Measurements from ENCODE around the gene SYP.
A peak's percentile ranks its signal among the peaks of the same experiment; 100 is the strongest.

Gene SYP

GRCh38 chrX:49221868-49222267 lies 21.9 kb upstream of the SYP start:
- no peak for DNase-seq (ENCODE audit: low read depth in 2 of 3, low spot score in 1 of 3)

GRCh38 chrX:49220100-49220499 lies 20.1 kb upstream of the SYP start:
- no peak for DNase-seq (ENCODE audit: low read depth in 2 of 3, low spot score in 1 of 3)

DNA sequence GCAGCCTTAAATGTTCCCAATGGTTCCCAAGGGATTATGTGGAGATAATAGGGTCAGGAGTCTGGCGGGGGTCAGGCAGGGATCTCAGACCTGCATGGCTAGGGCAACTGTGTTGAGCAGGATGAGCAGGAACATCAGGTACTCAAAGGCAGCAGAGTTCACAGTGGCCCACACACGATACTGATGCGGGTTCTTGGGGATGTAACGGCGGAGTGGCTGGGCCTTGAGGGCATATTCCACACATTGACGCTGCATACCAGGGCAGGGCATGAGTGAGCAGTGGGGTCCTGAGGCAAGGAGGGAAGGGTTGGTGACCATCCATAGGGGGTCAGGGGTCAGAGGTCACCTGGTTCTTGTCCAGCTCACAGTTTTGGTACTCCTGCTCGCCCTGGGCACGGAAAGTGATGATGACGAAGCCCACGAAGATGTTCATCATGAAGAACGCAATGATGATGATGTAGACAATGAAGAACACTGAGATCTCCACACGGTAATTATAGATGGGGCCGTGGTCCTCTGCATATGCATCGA lies 15.1 kb upstream of the SYP start:
- DNase-seq (ENCODE audit: low read depth in 2 of 3, low spot score in 1 of 3) = no peak

DNA sequence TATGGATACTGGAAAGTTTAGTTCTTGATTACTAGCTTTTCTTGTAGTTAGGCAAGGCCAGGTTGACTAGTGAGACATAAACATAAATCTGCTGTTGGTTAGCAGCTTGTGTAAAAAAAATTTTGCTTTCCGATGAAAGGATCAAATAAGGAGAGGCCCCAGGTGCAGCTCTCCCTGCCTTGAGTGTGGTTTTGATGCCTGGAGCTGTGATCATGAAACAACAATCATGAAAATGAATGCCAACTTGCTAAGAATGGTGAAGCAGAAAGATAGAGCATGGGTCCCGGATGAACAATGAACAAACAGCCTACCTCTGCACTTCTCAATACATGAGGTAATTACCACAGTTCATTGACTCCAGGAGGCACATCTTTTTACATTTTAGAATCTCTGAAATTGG lies 14.4 kb upstream of the SYP start:
- no peak for DNase-seq (ENCODE audit: low read depth in 2 of 3, low spot score in 1 of 3)

DNA sequence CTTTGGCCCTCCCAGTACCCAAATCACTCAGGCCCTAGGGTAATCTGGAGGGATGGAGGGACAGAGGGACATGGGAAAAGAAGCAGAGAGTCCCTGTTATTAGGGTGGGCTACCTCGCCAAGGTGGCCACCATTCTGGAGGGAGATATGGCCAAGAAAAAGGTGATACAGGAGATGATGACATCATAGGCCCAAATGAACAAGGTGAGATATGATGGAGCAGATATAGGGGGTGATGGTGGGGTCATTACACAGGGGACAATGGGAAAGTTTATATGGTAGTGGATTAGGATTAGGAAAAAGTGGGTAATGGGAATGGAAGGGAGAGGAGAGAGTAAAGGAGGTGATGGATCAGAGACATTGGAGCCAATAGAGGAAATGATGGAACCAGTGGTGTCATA lies 12.9 kb upstream of the SYP start:
- no peak for DNase-seq (ENCODE audit: low read depth in 2 of 3, low spot score in 1 of 3)

DNA sequence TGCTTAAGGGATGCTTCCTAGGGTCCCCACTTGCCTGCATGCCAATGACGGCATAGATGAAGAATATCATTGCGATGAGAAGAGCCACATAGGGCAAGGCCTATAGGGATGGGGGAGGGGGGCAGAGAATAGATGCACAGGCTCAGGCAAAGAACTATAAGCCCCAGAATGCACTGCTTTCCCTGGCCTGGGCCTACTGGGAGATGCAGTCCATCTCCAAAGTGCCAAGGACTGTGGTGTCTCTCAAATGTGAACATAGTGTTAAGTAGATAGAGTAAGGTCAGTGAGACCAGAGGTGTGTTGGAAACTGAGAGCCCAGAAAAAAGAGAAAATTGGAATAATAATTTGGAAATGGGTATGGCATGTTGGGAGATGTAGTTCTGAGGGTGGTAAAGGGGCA lies 12.2 kb upstream of the SYP start:
- no peak for DNase-seq (ENCODE audit: low read depth in 2 of 3, low spot score in 1 of 3)

GRCh38 chrX:49211074-49211473 lies 11.1 kb upstream of the SYP start:
- no peak for DNase-seq (ENCODE audit: low read depth in 2 of 3, low spot score in 1 of 3)

DNA sequence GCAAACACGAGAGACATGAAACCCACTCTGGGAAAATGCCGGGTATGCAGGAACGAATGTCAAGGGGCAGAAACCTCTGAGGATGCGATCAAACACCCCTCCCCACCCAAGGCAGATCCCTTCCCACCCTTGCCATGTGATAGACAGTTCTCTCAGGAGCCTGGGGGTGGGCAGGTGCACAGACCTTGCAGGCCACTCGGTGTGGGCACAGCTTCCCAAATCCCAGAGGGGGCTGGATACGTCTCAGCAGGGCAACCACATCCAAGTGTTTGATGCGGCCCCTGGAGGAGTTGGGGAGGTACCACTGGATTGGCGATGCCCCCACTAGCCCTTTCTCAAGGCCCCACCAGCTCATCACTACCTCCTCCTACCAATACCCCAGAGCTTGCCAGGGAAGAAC lies 10.4 kb upstream of the SYP start:
- no peak for DNase-seq (ENCODE audit: low read depth in 2 of 3, low spot score in 1 of 3)

DNA sequence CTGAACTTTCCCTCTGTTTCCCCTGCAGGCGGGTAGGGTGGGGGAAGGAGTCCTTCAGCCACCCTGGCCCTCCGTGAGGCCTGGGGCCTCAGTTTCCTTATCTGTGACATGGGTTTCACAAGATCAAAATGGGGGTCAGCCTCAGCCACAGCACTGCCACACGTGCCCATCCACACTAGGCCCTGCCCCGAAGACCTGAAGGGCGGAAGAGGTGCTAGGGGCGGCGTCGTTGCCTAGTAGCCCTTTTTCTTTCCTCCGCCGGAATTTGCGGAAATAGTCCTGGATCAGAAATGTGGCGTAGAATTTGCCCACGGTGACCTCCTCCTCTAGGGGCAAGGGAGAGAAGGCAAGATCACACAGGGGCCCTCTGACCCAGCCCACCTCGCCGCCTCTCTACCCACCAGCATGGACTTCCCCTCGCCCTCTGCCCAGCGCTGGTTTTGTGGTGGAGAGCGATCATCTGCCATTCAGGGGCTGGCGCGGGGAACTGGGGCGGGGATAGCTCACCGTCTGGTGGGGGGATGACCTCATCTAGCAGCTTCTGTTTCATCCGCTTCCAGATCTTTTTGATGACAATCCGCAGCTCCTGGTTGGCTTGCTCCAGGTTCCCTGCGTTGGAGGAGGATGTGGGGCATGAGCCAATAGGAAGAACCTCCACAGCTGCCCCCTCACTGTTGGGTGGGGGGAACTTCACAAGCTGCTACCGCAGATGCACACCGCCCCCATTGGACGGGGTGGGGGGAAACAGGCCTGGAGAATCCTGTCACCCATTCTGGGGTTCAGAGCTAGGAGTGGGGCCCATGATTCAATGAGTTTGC lies 9.7 kb upstream of the SYP start:
- DNase-seq (ENCODE audit: low read depth in 2 of 3, low spot score in 1 of 3) = no peak

- no peak for DNase-seq (ENCODE audit: low read depth in 2 of 3, low spot score in 1 of 3)
Measured at GRCh38 chrX:49208399-49208798, 8.4 kb upstream of the SYP start.

- DNase-seq (ENCODE audit: low read depth in 2 of 3, low spot score in 1 of 3) = no peak
Measured at GRCh38 chrX:49206543-49206942, 6.5 kb upstream of the SYP start.

DNA sequence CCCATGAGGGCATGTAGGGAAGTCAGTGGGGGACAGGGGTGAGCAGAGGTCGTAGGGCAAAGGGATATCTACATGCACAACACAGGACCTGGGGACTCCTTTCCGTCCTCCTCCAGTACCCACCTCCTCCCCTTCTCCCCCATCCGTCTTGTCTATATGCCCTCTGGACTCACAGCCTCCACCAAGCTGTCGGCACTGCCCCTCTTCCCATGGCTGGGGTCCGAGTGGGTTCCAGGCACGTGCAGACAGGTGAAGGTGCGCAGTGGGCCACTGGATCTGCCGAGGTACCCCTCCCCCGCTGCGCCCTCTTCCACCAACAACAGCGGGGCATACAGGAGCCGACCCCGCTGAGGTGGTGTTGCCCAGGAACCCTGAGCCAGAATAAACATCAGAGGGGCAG lies 5.5 kb upstream of the SYP start:
- no peak for DNase-seq (ENCODE audit: low read depth in 2 of 3, low spot score in 1 of 3)

GRCh38 chrX:49204709-49205108 lies 4.7 kb upstream of the SYP start:
- no peak for DNase-seq (ENCODE audit: low read depth in 2 of 3, low spot score in 1 of 3)

- no peak for DNase-seq (ENCODE audit: low read depth in 2 of 3, low spot score in 1 of 3)
Measured at GRCh38 chrX:49204017-49204416, 4.0 kb upstream of the SYP start.

GRCh38 chrX:49203536-49203935 lies 3.5 kb upstream of the SYP start:
- DNase-seq (ENCODE audit: low read depth in 2 of 3, low spot score in 1 of 3) = no peak

- no peak for DNase-seq (ENCODE audit: low read depth in 2 of 3, low spot score in 1 of 3)
Measured at GRCh38 chrX:49202022-49202421, 2.0 kb upstream of the SYP start.

GRCh38 chrX:49199315-49199595 lies 738 bp downstream of the SYP start:
- no peak for DNase-seq (ENCODE audit: low read depth in 2 of 3, low spot score in 1 of 3)

DNA sequence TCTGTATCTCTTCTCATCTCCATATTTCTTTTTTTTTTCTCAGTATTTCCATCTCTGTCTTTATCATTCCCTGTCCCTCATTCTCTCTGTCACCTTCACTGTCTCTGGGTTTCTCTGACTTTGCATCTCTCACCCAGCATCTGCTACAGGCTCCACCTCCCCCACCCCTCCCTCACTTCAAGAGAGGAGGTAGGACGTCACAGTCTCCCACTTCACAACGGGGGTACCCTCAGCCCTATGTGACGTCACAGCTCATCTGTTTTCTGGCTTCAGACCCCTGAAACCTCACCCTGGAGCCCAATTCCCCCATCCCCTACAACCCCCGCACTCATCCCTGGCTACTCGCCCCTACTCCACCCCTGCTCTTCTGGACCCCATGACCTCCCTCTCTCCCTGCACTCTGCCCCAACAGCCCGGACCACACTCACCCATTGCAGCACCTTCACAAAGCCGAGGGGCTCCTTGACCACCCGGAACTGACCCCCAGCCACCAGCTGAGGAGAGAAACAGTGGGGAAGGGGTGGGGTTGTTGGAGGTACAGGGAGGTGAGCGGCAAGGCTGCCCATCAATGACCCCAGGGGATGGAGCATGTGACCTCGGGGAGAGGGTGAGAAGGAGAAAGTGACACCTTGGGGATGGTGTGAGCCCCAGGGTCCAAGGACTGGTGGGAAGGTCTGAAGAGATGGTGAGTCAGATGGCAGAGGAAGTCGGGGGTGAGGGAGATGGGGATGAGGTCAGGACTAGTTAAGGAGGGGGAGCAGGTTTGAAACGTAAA lies 1.3 kb downstream of the SYP start:
- no peak for DNase-seq (ENCODE audit: low read depth in 2 of 3, low spot score in 1 of 3)

DNA sequence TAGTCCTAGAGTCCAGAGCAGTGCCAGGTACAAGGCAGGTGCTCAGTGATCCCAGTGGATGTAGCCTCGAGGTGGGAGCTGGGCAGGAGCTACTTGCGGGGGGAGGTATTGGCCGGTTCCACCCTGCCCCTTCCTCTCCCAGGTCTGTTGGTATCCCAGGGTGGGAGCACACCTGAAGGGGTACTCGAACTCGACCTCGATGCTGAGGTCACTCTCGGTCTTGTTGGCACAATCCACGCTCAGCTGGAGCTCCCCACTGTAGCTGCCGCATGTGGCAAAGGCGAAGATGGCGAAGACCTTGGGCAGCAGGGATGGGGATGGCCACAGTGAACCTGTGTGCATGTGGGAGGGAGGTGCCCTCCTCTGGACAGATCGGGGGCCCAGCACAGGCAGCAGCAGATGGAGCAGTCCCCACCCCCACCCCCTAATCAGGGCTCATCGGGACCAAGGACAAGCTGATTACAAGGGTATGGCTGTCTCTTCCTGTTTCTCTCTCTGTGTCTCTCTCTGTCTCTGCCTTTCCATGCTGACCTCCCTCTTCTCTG lies 2.4 kb downstream of the SYP start:
- DNase-seq (ENCODE audit: low read depth in 2 of 3, low spot score in 1 of 3) = no peak

GRCh38 chrX:49193542-49193964 lies 6.4 kb downstream of the SYP start:
- DNase-seq (ENCODE audit: low read depth in 2 of 3, low spot score in 1 of 3) = no peak

DNA sequence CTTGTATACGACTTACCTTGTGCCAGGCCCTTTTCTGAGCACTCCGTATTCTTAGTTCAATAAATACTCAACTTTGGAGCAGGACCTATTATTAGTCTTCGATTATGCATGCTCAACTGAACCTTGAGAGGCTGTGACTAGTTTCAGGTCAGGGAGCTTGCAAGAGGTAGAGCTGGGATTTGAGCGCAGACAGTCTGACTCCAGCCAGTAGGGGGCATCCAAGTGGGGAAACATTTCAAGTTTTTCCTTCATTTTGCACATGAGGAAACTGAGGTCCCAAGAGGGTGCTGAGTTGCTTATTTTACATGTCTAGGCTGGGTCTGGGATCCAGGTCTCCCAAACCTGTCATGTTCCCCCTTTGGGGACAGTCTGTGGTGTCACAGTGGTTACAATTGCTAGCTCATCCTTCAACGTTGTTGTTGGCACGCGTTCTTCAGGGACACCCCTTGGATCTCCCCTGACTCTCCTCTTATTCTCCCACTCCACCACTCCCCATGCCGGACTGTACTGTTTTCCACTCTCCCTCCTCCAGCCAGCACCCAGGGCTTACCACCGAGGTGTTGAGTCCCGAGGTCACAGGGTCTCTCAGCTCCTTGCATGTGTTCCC lies 7.2 kb downstream of the SYP start:
- peak in 1 of 3 donors; percentile 54 for DNase-seq (ENCODE audit: low read depth in 2 of 3, low spot score in 1 of 3)

DNA sequence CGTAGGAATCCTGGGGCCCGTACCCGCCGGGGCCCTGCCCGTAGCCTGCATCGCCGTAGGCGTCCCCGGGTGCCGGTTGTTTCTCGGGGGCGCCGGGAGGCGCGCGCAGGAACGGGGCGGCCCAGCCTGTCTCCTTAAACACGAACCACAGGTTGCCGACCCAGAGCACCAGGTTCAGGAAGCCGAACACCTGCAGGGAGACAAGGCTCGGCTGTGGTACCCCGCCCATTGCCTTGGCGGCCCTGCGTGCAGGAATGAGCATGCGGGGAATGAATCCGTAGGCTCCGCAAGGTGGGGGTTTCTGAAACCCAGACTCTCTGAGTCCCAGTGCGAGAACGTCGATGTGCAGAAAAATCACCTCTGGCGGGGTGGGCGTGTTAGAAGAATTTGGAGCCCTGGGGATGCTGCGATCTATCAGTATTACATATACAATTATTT lies 8.4 kb downstream of the SYP start:
- no peak for DNase-seq (ENCODE audit: low read depth in 2 of 3, low spot score in 1 of 3)
